GM23338 (cell line): ENCODE data around the gene ZPLD1. TPM values are rescaled to one million over a fixed set of nuclear protein-coding genes. Genes with fewer than 3 reads are reported as not detected.

Experiments
- ATAC-seq: fragments of 200-7000 bp; cut with Tn5 transposase; 3 replicates; pipeline ENCODE4 v1.9.1; 2020
- DNase-seq: peaks from one replicate; pipeline ENCODE4 v3.0.0-alpha.2; 2015; ENCODE audit warnings: low spot score
- H2AFZ ChIP-seq: fragments of 200-600 bp; sonication (generic); 2 replicates; pipeline ENCODE4 v1.8.0; 2016; ENCODE audit warnings: antibody characterized with exemption, mild to moderate bottlenecking, moderate library complexity
- H3F3A ChIP-seq: fragments of 200-600 bp; sonication (generic); replicated peaks from 2 replicates; pipeline ENCODE4 v1.8.0; 2017; ENCODE audit warnings: antibody characterized with exemption, mixed run types, low read depth
- H3K27ac ChIP-seq: fragments of 200-600 bp; sonication (generic); 2 replicates; pipeline ENCODE4 v1.6.1; 2016; ENCODE audit warnings: low read depth
- H3K27me3 ChIP-seq: fragments of 200-600 bp; sonication (generic); 2 replicates; pipeline ENCODE4 v1.8.0; 2016; ENCODE audit warnings: mild to moderate bottlenecking, mixed run types, moderate library complexity; ENCODE audit not compliant: insufficient read depth
- H3K36me3 ChIP-seq: fragments of 200-600 bp; sonication (generic); 2 replicates; pipeline ENCODE4 v1.8.0; 2016; ENCODE audit warnings: mild to moderate bottlenecking; ENCODE audit not compliant: insufficient read depth
- H3K4me1 ChIP-seq: fragments of 200-600 bp; sonication (generic); 2 replicates; pipeline ENCODE4 v1.8.0; 2016; ENCODE audit warnings: mild to moderate bottlenecking, moderate library complexity; ENCODE audit not compliant: insufficient read depth
- H3K4me2 ChIP-seq: fragments of 200-600 bp; sonication (generic); 2 replicates; pipeline ENCODE4 v1.7.1; 2017; ENCODE audit warnings: mixed run types
- H3K4me3 ChIP-seq: fragments of 200-600 bp; sonication (generic); 2 replicates; pipeline ENCODE4 v1.6.1; 2016; ENCODE audit warnings: mixed run types
- H3K79me2 ChIP-seq: fragments of 200-600 bp; sonication (generic); replicated peaks from 2 replicates; pipeline ENCODE4 v1.8.0; 2017; ENCODE audit warnings: mild to moderate bottlenecking; ENCODE audit not compliant: insufficient read depth
- H3K9me2 ChIP-seq: fragments of 200-600 bp; sonication (generic); 2 replicates; pipeline ENCODE4 v1.8.0; 2017; ENCODE audit not compliant: insufficient read depth
- H4K20me1 ChIP-seq: fragments of 200-600 bp; sonication (generic); replicated peaks from 2 replicates; pipeline ENCODE4 v1.8.0; 2017; ENCODE audit warnings: mild to moderate bottlenecking; ENCODE audit not compliant: insufficient read depth
- H3K27ac Mint-ChIP-seq: 2 replicates; pipeline ENCODE4 v1.8.0; 2020; ENCODE audit warnings: inconsistent platforms, mild to moderate bottlenecking, moderate library complexity, mixed read lengths
- H3K27me3 Mint-ChIP-seq: 3 replicates; pipeline ENCODE4 v1.8.0; 2022; ENCODE audit warnings: low read depth, mild to moderate bottlenecking, moderate library complexity, mixed read lengths, inconsistent platforms; ENCODE audit not compliant: insufficient read depth, poor library complexity
- H3K36me3 Mint-ChIP-seq: 3 replicates; pipeline ENCODE4 v1.8.0; 2021; ENCODE audit warnings: low read depth, mild to moderate bottlenecking, inconsistent platforms, moderate library complexity, mixed read lengths
- H3K4me1 Mint-ChIP-seq: 3 replicates; pipeline ENCODE4 v1.8.0; 2020; ENCODE audit warnings: mild to moderate bottlenecking, inconsistent platforms, mixed read lengths
- H3K4me3 Mint-ChIP-seq: 3 replicates; pipeline ENCODE4 v1.8.0; 2021; ENCODE audit warnings: moderate library complexity, mild to moderate bottlenecking, inconsistent platforms, mixed read lengths
- H3K9me3 Mint-ChIP-seq: 3 replicates; pipeline ENCODE4 v1.8.0; 2020; ENCODE audit warnings: moderate library complexity, mild to moderate bottlenecking, inconsistent platforms, mixed read lengths
- CREB1 ChIP-seq: fragments of 250-450 bp; sonication (Bioruptor Pico); IDR thresholded peaks from 2 replicates; pipeline ENCODE4 v1.5.0; 2020; ENCODE audit warnings: low read depth, mild to moderate bottlenecking, moderate library complexity
- EZH2 ChIP-seq: fragments of 200-600 bp; sonication (generic); IDR thresholded peaks from one replicate; pipeline ENCODE4 v1.8.0; 2017; ENCODE audit warnings: antibody characterized with exemption, mild to moderate bottlenecking, low read depth; ENCODE audit not compliant: unreplicated experiment
- EZH2phosphoT487 ChIP-seq: fragments of 200-600 bp; sonication (generic); IDR thresholded peaks from one replicate; pipeline ENCODE4 v1.8.1; 2018; ENCODE audit warnings: antibody characterized with exemption; ENCODE audit not compliant: unreplicated experiment
- JUNB ChIP-seq: IDR thresholded peaks from one replicate; pipeline ENCODE4 v1.6.1; 2016; ENCODE audit warnings: antibody characterized with exemption; ENCODE audit not compliant: unreplicated experiment
- NANOG ChIP-seq: IDR thresholded peaks from 2 replicates; pipeline ENCODE4 v1.6.1; 2016; ENCODE audit warnings: antibody characterized with exemption, borderline replicate concordance
- POLR2AphosphoS5 ChIP-seq: IDR thresholded peaks from 2 replicates; pipeline ENCODE4 v1.6.1; 2016; ENCODE audit warnings: antibody characterized with exemption, low read depth
- ZNF114 ChIP-seq: fragments of 250-450 bp; sonication (Bioruptor Pico); IDR thresholded peaks from 2 replicates; pipeline ENCODE4 v1.5.0; 2020; ENCODE audit warnings: mild to moderate bottlenecking, moderate library complexity
- ZNF331 ChIP-seq: fragments of 250-450 bp; sonication (Bioruptor Pico); IDR thresholded peaks from 2 replicates; pipeline ENCODE4 v1.5.0; 2020; ENCODE audit warnings: low read depth, mild to moderate bottlenecking, moderate library complexity
- polyA plus RNA-seq: library from polyadenylated mRNA; unstranded; fragments of >200 nt; fragmentation: Nextera tagmentation; extraction: Ambion mirVana; gene quantifications from 2 replicates; pipeline ENCODE4 v1.2.1, GENCODE V29; 2016
- total RNA-seq: library from RNA; depleted of rRNA; stranded (reverse); fragments of >200 nt; shearing (Covaris generic); gene quantifications from 2 replicates; pipeline ENCODE4 v1.2.3, GENCODE V29; 2014
- TF ChIP-seq, protein P1 (sequence below), 2 experiments: fragments of 200-600 bp in 1 of 2; sonication (generic) in 1 of 2; conservative IDR thresholded peaks; 2 replicates each; pipeline versions ENCODE4 v1.5.1 to v1.6.1; 2016 to 2017; ENCODE audit warnings: antibody characterized with exemption in 2 of 2, low read depth in 2 of 2, mild to moderate bottlenecking in 2 of 2, moderate library complexity in 1 of 2
- TF ChIP-seq, protein P2 (sequence below): fragments of 250-450 bp; sonication (Bioruptor Pico); IDR thresholded peaks from 2 replicates; pipeline ENCODE4 v1.5.0; 2020; ENCODE audit warnings: mild to moderate bottlenecking, moderate library complexity

ZPLD1 gene
- total and polyA plus RNA-seq, 2 experiments from 2014 or later: not detected

GRCh38 chr3:102447272-102447671 is 12.5 kb downstream of the ZPLD1 start:
- Histone ChIP-seq H3F3A (no peaks in the 10 kb centered on the region), H3K27me3 (no peaks in the 10 kb centered on the region), H2AFZ (no peak overlapping the region), H3K4me3 (no peak overlapping the region), H3K79me2 (no peaks in the 10 kb centered on the region), H3K4me2 (no peak overlapping the region), H3K27ac (no peak overlapping the region), H4K20me1 (no peaks in the 10 kb centered on the region), H3K4me1 (no peaks in the 10 kb centered on the region), H3K36me3 (no peaks in the 10 kb centered on the region), H3K9me2 (no peaks in the 10 kb centered on the region)
- Mint-ChIP-seq H3K27me3 (no peaks in the 10 kb centered on the region), H3K4me1 (peaks cover 3% of the 10 kb centered on the region; the same call in 2 of the 3 replicates), H3K36me3 (no peaks in the 10 kb centered on the region), H3K4me3 (no peak overlapping the region), H3K27ac (no peak overlapping the region), H3K9me3 (no peaks in the 10 kb centered on the region)
- ATAC-seq (no peak), DNase-seq (no peak)
- TF ChIP-seq ZNF114 (CRISPR knock-in tag): no peak
- no peak for TF ChIP-seq EZH2
- TF ChIP-seq, protein P1, sequence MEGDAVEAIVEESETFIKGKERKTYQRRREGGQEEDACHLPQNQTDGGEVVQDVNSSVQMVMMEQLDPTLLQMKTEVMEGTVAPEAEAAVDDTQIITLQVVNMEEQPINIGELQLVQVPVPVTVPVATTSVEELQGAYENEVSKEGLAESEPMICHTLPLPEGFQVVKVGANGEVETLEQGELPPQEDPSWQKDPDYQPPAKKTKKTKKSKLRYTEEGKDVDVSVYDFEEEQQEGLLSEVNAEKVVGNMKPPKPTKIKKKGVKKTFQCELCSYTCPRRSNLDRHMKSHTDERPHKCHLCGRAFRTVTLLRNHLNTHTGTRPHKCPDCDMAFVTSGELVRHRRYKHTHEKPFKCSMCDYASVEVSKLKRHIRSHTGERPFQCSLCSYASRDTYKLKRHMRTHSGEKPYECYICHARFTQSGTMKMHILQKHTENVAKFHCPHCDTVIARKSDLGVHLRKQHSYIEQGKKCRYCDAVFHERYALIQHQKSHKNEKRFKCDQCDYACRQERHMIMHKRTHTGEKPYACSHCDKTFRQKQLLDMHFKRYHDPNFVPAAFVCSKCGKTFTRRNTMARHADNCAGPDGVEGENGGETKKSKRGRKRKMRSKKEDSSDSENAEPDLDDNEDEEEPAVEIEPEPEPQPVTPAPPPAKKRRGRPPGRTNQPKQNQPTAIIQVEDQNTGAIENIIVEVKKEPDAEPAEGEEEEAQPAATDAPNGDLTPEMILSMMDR (conservative IDR thresholded peaks at IDR 0.05; ENCODE audit: low read depth in 2 of 2): no peak
- TF ChIP-seq, protein P2, sequence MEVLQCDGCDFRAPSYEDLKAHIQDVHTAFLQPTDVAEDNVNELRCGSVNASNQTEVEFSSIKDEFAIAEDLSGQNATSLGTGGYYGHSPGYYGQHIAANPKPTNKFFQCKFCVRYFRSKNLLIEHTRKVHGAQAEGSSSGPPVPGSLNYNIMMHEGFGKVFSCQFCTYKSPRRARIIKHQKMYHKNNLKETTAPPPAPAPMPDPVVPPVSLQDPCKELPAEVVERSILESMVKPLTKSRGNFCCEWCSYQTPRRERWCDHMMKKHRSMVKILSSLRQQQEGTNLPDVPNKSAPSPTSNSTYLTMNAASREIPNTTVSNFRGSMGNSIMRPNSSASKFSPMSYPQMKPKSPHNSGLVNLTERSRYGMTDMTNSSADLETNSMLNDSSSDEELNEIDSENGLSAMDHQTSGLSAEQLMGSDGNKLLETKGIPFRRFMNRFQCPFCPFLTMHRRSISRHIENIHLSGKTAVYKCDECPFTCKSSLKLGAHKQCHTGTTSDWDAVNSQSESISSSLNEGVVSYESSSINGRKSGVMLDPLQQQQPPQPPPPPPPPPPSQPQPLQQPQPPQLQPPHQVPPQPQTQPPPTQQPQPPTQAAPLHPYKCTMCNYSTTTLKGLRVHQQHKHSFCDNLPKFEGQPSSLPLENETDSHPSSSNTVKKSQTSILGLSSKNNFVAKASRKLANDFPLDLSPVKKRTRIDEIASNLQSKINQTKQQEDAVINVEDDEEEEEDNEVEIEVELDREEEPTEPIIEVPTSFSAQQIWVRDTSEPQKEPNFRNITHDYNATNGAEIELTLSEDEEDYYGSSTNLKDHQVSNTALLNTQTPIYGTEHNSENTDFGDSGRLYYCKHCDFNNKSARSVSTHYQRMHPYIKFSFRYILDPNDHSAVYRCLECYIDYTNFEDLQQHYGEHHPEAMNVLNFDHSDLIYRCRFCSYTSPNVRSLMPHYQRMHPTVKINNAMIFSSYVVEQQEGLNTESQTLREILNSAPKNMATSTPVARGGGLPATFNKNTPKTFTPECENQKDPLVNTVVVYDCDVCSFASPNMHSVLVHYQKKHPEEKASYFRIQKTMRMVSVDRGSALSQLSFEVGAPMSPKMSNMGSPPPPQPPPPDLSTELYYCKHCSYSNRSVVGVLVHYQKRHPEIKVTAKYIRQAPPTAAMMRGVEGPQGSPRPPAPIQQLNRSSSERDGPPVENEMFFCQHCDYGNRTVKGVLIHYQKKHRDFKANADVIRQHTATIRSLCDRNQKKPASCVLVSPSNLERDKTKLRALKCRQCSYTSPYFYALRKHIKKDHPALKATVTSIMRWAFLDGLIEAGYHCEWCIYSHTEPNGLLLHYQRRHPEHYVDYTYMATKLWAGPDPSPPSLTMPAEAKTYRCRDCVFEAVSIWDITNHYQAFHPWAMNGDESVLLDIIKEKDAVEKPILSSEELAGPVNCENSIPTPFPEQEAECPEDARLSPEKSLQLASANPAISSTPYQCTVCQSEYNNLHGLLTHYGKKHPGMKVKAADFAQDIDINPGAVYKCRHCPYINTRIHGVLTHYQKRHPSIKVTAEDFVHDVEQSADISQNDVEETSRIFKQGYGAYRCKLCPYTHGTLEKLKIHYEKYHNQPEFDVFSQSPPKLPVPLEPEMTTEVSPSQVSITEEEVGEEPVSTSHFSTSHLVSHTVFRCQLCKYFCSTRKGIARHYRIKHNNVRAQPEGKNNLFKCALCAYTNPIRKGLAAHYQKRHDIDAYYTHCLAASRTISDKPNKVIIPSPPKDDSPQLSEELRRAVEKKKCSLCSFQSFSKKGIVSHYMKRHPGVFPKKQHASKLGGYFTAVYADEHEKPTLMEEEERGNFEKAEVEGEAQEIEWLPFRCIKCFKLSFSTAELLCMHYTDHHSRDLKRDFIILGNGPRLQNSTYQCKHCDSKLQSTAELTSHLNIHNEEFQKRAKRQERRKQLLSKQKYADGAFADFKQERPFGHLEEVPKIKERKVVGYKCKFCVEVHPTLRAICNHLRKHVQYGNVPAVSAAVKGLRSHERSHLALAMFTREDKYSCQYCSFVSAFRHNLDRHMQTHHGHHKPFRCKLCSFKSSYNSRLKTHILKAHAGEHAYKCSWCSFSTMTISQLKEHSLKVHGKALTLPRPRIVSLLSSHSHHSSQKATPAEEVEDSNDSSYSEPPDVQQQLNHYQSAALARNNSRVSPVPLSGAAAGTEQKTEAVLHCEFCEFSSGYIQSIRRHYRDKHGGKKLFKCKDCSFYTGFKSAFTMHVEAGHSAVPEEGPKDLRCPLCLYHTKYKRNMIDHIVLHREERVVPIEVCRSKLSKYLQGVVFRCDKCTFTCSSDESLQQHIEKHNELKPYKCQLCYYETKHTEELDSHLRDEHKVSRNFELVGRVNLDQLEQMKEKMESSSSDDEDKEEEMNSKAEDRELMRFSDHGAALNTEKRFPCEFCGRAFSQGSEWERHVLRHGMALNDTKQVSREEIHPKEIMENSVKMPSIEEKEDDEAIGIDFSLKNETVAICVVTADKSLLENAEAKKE (CRISPR knock-in tag): no peak
- TF ChIP-seq JUNB: no peak
- no peak for TF ChIP-seq NANOG
- no peak for TF ChIP-seq ZNF331 (CRISPR knock-in tag)
- no peak for TF ChIP-seq EZH2phosphoT487
- no peak for TF ChIP-seq POLR2AphosphoS5
- TF ChIP-seq CREB1 (CRISPR knock-in tag): no peak
